CD4-positive, alpha-beta T cell (primary cell): Measurements from ENCODE around the gene TBCEL. TPM values are rescaled to one million over a fixed set of nuclear protein-coding genes. Genes with fewer than 3 reads are reported as not detected.

ENCODE experiments used
- ATAC-seq: fragments of 200-7000 bp; cut with Tn5 transposase; one replicate; pipeline ENCODE4 v1.10.0; 2022; ENCODE audit warnings: mild to moderate bottlenecking; ENCODE audit not compliant: poor library complexity
- CTCF ChIA-PET: fragments of 350-600 bp; sonication (Branson Sonifier 250); formaldehyde crosslinking; loops from one replicate; lab custom pipeline; 2021; ENCODE audit warnings: antibody characterized with exemption, inconsistent platforms; lab: Charles Lee
- POLR2A ChIA-PET: fragments of 350-600 bp; sonication (Branson Sonifier 250); formaldehyde crosslinking; loops from one replicate; lab custom pipeline; 2021; ENCODE audit warnings: antibody characterized with exemption, inconsistent platforms; lab: Charles Lee
- DNase-seq, 14 experiments: peaks; one replicate each; pipeline ENCODE4 v3.0.0-alpha.2; 2013 to 2020; ENCODE audit warnings: mixed read lengths in 2 of 14
- H3K27ac ChIP-seq, 2 donors: one replicate each; pipeline versions ENCODE4 v1.5.1 to v1.7.0; 2013; ENCODE audit warnings: low read length in 2 of 2, low read depth in 1 of 2, mild to moderate bottlenecking in 1 of 2
- H3K27me3 ChIP-seq, 2 experiments: 1 replicate in 1 of 2; 2 replicates in 1 of 2; pipeline versions ENCODE4 v1.6.1 to v1.7.0; 2013; ENCODE audit warnings: low read length in 2 of 2, control low read depth in 1 of 2, mild to moderate bottlenecking in 1 of 2, moderate library complexity in 1 of 2; ENCODE audit not compliant: insufficient read depth in 2 of 2, control insufficient read depth in 1 of 2
- H3K36me3 ChIP-seq: one replicate; pipeline ENCODE4 v1.6.1; 2013; ENCODE audit warnings: low read length, control low read depth; ENCODE audit not compliant: insufficient read depth
- H3K4me1 ChIP-seq: one replicate; pipeline ENCODE4 v1.6.1; 2013; ENCODE audit warnings: low read length, control low read depth; ENCODE audit not compliant: insufficient read depth
- H3K4me3 ChIP-seq: one replicate; pipeline ENCODE4 v1.5.1; 2013; ENCODE audit warnings: mild to moderate bottlenecking, low read length, moderate library complexity
- H3K9me3 ChIP-seq, 2 experiments: 1 replicate in 1 of 2; 2 replicates in 1 of 2; pipeline versions ENCODE4 v1.6.1 to v1.7.0; 2013; ENCODE audit warnings: low read length in 2 of 2, mild to moderate bottlenecking in 2 of 2, control low read depth in 1 of 2, moderate library complexity in 1 of 2; ENCODE audit not compliant: control insufficient read depth in 1 of 2, insufficient read depth in 1 of 2
- H3K27ac Mint-ChIP-seq: one replicate; pipeline ENCODE4 v1.8.0; 2020; ENCODE audit warnings: mixed read lengths
- H3K27me3 Mint-ChIP-seq: one replicate; pipeline ENCODE4 v1.8.0; 2021; ENCODE audit warnings: mixed read lengths
- H3K36me3 Mint-ChIP-seq: one replicate; pipeline ENCODE4 v1.8.0; 2021; ENCODE audit warnings: low read depth, mixed read lengths
- H3K4me1 Mint-ChIP-seq: one replicate; pipeline ENCODE4 v1.8.0; 2021; ENCODE audit warnings: low read depth, mixed read lengths
- H3K4me3 Mint-ChIP-seq: one replicate; pipeline ENCODE4 v1.8.0; 2020; ENCODE audit warnings: mild to moderate bottlenecking, mixed read lengths
- H3K9me3 Mint-ChIP-seq: one replicate; pipeline ENCODE4 v1.8.0; 2020; ENCODE audit warnings: mixed read lengths
- intact Hi-C, 2 experiments: fragments of 100-400 bp; cut with DNase I in 1 of 2; cut with micrococcal nuclease in 1 of 2; formaldehyde crosslinking; loops; one replicate each; pipeline versions ENCODE4 v1.15.1 to v1.9.0; 2023 to 2025; cut with DNase I, micrococcal nuclease
- total RNA-seq, 174 experiments: library from RNA in 2 of 174; stranded (reverse) in 2 of 174; gene quantifications; one replicate each; pipeline ENCODE4 v1.2.3 and lab custom pipeline; 2021 to 2026
- TF ChIP-seq, protein P1 (sequence below): fragments of 200-600 bp; IDR thresholded peaks from one replicate; pipeline ENCODE4 v1.8.0; 2022; ENCODE audit warnings: antibody characterized with exemption, mild to moderate bottlenecking

Gene TBCEL
- total RNA-seq, 2 experiments from 2014 or later, result 19.4 to 20.3 TPM

DNA sequence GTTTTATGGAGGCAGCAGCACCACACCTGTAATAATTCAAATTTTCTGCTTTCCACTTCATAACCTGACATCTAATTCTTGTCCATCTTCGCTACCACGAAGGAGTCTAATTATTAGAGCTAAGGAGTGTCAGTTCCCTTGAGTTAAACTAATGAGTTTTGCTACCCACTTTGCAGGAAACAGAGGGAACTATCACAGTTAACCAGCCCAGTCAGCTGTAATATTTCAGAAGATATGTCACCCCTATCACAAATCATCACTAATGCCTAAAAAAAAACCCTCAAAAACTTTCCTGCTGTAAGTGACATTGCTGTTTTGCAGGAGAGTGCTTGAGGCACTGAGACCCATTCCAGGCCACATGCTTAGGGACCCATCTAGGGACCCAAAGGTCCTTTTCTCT is 85.6 kb downstream of the TBCEL start:
- no peaks in the 10 kb centered on the region for H3K36me3 ChIP-seq
- Mint-ChIP-seq H3K4me1 (no peaks in the 10 kb centered on the region), H3K9me3 (no peaks in the 10 kb centered on the region), H3K36me3 (no peaks in the 10 kb centered on the region), H3K27ac (no peak overlapping the region), H3K27me3 (peaks cover 14% of the 10 kb centered on the region), H3K4me3 (no peak overlapping the region)
- peaks cover 4% of the 10 kb centered on the region in 2 experiments for H3K27me3 ChIP-seq
- H3K4me1 ChIP-seq, result peaks cover 4% of the 10 kb centered on the region
- TF ChIP-seq, protein P1, sequence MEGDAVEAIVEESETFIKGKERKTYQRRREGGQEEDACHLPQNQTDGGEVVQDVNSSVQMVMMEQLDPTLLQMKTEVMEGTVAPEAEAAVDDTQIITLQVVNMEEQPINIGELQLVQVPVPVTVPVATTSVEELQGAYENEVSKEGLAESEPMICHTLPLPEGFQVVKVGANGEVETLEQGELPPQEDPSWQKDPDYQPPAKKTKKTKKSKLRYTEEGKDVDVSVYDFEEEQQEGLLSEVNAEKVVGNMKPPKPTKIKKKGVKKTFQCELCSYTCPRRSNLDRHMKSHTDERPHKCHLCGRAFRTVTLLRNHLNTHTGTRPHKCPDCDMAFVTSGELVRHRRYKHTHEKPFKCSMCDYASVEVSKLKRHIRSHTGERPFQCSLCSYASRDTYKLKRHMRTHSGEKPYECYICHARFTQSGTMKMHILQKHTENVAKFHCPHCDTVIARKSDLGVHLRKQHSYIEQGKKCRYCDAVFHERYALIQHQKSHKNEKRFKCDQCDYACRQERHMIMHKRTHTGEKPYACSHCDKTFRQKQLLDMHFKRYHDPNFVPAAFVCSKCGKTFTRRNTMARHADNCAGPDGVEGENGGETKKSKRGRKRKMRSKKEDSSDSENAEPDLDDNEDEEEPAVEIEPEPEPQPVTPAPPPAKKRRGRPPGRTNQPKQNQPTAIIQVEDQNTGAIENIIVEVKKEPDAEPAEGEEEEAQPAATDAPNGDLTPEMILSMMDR, result no peak
- ChIA-PET CTCF (no interaction called here), POLR2A (no interaction called here)
- DNase-seq (no peak), ATAC-seq (no peak)
- no peak overlapping the region for H3K27ac ChIP-seq
- no peaks in the 10 kb centered on the region for H3K9me3 ChIP-seq
- H3K4me3 ChIP-seq, result no peak overlapping the region
- intact Hi-C loops, result no loop called here

DNA sequence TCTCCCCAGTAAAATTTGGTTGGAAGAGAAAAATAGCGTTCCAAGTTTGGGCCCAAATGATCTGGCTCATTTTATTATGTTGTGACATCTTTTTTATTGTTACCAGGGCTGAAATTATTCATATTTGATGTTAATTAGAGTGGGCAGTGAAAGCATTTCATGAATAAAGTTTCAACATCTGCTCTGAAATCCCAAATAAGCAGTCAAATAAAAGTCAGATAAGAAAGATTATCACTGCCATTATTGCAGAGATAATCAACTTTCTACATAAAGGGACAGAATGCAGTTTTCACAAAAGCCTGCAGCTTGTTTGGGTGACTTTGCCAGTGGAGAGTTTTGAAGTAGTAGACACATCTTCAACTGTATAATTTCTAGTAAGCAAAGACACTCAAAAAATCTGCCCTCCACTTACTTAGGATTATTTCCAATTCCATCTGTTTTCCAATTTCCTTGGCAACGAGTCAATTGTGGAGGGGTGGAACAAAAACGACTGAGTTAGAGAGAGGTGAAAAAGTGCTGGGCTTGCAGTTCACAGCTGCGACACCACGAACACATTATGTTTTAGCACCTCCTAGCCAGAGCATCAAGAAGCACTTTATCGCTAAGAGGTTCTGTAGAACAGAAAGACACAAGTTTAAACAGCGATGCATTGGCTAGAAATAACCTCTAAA is 86.1 kb downstream of the TBCEL start:
- intact Hi-C loops, result loop anchor here (5.0 to 10.0 kb wide), 4 partner anchors 178 to 778 kb away; partner anchors contain the start of gene GRIK4 (in 1 of the 2)
- Histone ChIP-seq H3K36me3 (no peaks in the 10 kb centered on the region), H3K4me1 (peaks cover 4% of the 10 kb centered on the region), H3K9me3 (no peaks in the 10 kb centered on the region), H3K4me3 (no peak overlapping the region), H3K27me3 (peaks cover 4% of the 10 kb centered on the region in 2 experiments), H3K27ac (no peak overlapping the region)
- POLR2A ChIA-PET, result no interaction called here
- H3K36me3 Mint-ChIP-seq, result no peaks in the 10 kb centered on the region
- H3K4me1 Mint-ChIP-seq, result no peaks in the 10 kb centered on the region
- H3K27ac Mint-ChIP-seq, result no peak overlapping the region
- no peaks in the 10 kb centered on the region for H3K9me3 Mint-ChIP-seq
- CTCF ChIA-PET, result no interaction called here
- no peak for DNase-seq
- TF ChIP-seq, protein P1, result no peak
- H3K27me3 Mint-ChIP-seq, result peaks cover 14% of the 10 kb centered on the region
- no peak for ATAC-seq
- no peak overlapping the region for H3K4me3 Mint-ChIP-seq

DNA sequence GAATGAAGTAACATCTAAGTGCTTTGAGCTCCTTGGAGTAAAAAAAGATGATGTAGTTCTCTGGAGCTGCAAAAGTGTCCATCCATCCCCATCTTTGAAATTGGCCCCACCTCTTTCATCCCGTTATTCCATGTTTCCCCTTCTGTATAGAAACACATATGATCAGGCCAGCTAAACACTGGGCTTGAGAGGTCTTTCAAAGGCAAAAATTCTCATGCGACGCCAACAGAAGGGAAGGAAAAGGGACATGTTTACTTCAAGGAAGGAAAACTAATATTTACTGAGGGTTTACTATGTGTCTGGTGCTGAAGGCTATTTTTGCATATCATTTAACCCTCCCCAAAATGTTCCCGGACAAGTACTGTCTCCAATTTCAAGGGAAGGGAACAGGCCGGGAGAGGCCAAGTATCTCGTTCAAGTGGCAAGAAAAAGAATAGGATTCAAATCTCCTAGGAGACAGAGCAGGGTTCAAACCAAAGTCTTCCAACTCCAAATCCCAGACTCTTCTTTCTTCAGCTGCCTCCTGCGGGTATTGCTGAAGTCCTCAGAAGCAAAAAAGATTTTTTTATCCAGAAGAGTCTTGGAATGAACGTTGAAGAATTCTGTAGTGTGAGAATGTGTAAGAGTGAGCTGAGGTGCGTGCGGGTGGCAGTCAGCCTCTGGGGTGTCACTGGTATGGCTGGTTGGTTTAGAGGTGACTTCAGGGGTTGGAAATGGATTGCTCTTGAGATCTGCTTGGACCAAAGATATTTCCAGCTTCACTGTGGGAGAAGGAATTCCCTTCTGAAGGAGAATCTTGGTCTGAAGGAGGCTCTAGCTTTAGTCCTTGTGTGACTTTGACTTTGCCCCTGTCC is 87.2 kb downstream of the TBCEL start:
- TF ChIP-seq, protein P1, result no peak
- no peak for DNase-seq
- CTCF ChIA-PET, result no interaction called here
- intact Hi-C loops, result loop anchor here (5.0 to 10.0 kb wide), 4 partner anchors 179 to 779 kb away; partner anchors contain the start of gene GRIK4 (in 1 of the 2)
- Histone ChIP-seq H3K4me3 (no peak overlapping the region), H3K27me3 (peaks cover 4 to 6% of the 10 kb centered on the region in 2 experiments), H3K9me3 (no peaks in the 10 kb centered on the region), H3K36me3 (no peaks in the 10 kb centered on the region), H3K27ac (no peak overlapping the region), H3K4me1 (peaks cover 4% of the 10 kb centered on the region)
- ATAC-seq, result no peak
- no peak overlapping the region for H3K4me3 Mint-ChIP-seq
- no peaks in the 10 kb centered on the region for H3K36me3 Mint-ChIP-seq
- peaks cover 23% of the 10 kb centered on the region for H3K27me3 Mint-ChIP-seq
- POLR2A ChIA-PET, result no interaction called here
- no peak overlapping the region for H3K27ac Mint-ChIP-seq
- no peaks in the 10 kb centered on the region for H3K9me3 Mint-ChIP-seq
- no peaks in the 10 kb centered on the region for H3K4me1 Mint-ChIP-seq
